Glutamatergic neuron (in vitro differentiated cells): ENCODE measurements around the gene APOC4. TPM values are rescaled to one million over a fixed set of nuclear protein-coding genes. Genes with fewer than 3 reads are reported as not detected.

Experiments used
- DNase-seq: peaks from one replicate; pipeline ENCODE4 v3.0.0; 2022
- H3K27ac Mint-ChIP-seq: one replicate; pipeline ENCODE4 v1.8.0; 2020; ENCODE audit warnings: mild to moderate bottlenecking, mixed read lengths, inconsistent platforms; ENCODE audit not compliant: unreplicated experiment
- H3K27me3 Mint-ChIP-seq: one replicate; pipeline ENCODE4 v1.8.0; 2020; ENCODE audit warnings: mild to moderate bottlenecking, moderate library complexity, mixed read lengths, inconsistent platforms; ENCODE audit not compliant: unreplicated experiment
- H3K36me3 Mint-ChIP-seq: one replicate; pipeline ENCODE4 v1.8.0; 2020; ENCODE audit warnings: mild to moderate bottlenecking, mixed read lengths, inconsistent platforms; ENCODE audit not compliant: unreplicated experiment
- H3K4me1 Mint-ChIP-seq: one replicate; pipeline ENCODE4 v1.8.0; 2020; ENCODE audit warnings: mild to moderate bottlenecking, low read depth, mixed read lengths, inconsistent platforms; ENCODE audit not compliant: unreplicated experiment
- H3K4me3 Mint-ChIP-seq: one replicate; pipeline ENCODE4 v1.8.0; 2020; ENCODE audit warnings: mild to moderate bottlenecking, mixed read lengths, inconsistent platforms; ENCODE audit not compliant: unreplicated experiment
- H3K9me3 Mint-ChIP-seq: one replicate; pipeline ENCODE4 v1.8.0; 2020; ENCODE audit warnings: mild to moderate bottlenecking, moderate library complexity, mixed read lengths, inconsistent platforms; ENCODE audit not compliant: unreplicated experiment
- total RNA-seq: library from RNA; stranded (reverse); fragmentation: NEBNext Ultra II Directional; extraction: Animal tissue kit (Norgen Biotek cat#: 25700); gene quantifications from one replicate; pipeline ENCODE4 v1.2.1, GENCODE V29; 2021; ENCODE audit not compliant: unreplicated experiment
- TF ChIP-seq, protein P1 (sequence below): fragments of 200-600 bp; sonication (generic); IDR thresholded peaks from one replicate; pipeline ENCODE4 v1.5.0; 2021; ENCODE audit not compliant: partially characterized antibody, unreplicated experiment

Gene APOC4
- total RNA-seq, 1 donor from 2014 or later, result not detected

DNA sequence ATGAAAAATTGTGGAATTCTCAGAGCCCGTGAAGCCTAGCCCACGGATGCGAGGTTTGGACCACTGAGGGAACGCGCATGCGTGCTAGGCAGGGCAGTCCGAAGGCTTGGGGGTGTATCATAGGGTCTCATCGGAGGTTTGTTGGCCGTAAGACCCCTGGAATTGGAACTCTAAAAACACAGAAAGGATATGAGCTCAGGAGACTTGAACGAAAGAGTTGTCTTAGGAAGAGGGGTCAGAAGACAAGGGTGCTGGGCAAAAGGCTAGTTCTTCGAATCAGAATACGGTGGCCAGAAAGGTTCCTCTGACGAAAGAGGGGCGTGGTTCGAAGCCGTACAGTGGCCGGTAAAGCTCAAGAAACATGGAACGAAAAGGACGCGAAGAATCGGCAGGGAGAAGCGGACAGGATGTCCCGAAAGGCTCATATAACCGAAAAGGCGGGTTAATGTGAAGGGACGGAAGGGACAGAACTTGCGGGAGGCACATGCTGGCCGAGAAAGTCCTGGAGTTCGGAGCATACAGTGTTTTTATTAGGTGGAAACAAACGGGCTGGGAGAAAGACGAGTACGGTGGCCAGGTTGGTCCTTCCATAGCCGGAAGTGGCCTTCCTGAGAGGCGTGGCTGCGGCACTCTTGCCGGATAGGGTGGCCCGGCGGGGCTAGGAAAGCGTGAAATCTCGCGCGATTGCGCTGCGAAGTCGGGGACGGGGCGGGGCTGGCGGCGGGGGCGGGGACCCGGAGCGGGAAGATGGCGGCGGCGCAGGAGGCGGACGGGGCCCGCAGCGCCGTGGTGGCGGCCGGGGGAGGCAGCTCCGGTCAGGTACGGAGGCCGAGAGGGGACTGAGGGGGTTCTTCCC, 12.8 kb downstream of the APOC4 start, which contains the start of gene CLPTM1:
CLPTM1 (plus strand) TSS at position 732 of the 856 bp plus-strand sequence; CDS start at position 748, 16 bp downstream.
- H3K36me3 Mint-ChIP-seq, result no peaks in the 10 kb centered on the region
- H3K27ac Mint-ChIP-seq, result peak within 1 kb of the TSS; percentile 99
- peaks cover 8% of the 10 kb centered on the region for H3K9me3 Mint-ChIP-seq
- H3K4me1 Mint-ChIP-seq, result peaks cover 25% of the 10 kb centered on the region
- peak within 1 kb of the TSS; percentile 96 for H3K4me3 Mint-ChIP-seq
- peak; percentile 98 for DNase-seq
- peaks cover 9% of the 10 kb centered on the region for H3K27me3 Mint-ChIP-seq
- TF ChIP-seq, protein P1, sequence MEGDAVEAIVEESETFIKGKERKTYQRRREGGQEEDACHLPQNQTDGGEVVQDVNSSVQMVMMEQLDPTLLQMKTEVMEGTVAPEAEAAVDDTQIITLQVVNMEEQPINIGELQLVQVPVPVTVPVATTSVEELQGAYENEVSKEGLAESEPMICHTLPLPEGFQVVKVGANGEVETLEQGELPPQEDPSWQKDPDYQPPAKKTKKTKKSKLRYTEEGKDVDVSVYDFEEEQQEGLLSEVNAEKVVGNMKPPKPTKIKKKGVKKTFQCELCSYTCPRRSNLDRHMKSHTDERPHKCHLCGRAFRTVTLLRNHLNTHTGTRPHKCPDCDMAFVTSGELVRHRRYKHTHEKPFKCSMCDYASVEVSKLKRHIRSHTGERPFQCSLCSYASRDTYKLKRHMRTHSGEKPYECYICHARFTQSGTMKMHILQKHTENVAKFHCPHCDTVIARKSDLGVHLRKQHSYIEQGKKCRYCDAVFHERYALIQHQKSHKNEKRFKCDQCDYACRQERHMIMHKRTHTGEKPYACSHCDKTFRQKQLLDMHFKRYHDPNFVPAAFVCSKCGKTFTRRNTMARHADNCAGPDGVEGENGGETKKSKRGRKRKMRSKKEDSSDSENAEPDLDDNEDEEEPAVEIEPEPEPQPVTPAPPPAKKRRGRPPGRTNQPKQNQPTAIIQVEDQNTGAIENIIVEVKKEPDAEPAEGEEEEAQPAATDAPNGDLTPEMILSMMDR, result no peak

DNA sequence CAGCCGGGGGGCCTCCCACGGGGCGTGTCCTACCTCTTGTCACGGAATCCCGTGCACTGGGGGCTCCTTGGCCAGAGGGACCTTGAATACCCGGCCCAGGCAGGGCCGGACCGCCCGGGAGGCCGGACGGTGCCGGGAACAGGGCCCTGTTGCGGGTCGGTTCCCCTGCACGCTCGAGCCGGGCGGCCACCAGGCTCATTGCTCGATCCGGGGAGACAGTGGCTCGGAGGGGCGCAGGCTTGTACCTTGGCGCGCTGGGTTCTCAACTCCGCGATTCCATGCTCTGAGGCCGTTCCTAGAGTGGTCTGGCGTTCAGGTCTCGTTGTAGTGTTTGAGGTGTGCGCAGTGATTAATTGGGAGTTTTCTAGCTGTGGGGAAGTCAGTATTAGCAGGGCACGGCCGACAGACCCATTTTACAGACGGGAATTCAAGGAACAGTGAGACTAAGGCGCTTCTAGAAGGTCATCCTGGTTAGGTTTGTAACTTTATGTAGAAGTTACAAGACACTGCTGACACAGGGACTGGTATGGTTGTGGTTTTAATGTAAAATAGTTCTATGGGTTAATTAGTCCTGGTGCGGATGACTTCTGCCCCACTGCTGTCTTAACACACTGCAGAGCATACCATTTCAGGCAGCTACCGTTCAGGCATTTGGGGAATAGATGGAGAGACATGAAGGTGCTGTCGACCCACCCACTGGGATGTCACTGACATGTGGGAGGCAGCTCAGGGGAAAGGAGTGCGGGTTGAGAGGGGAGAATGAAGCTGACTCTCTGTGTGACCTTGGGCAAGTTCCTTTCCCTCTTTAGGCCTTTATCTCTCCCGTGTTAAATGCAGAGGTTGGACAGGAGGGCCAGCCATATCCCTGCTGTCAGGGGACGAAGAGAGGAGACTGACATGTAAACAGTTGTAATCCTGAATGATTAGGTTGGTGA, 13.7 kb downstream of the APOC4 start:
- Mint-ChIP-seq H3K9me3 (peaks cover 8% of the 10 kb centered on the region), H3K27me3 (peaks cover 12% of the 10 kb centered on the region), H3K4me1 (peaks cover 22% of the 10 kb centered on the region), H3K4me3 (peak overlapping the region; percentile 93), H3K27ac (peak overlapping the region; percentile 75), H3K36me3 (no peaks in the 10 kb centered on the region)
- TF ChIP-seq, protein P1, result no peak
- no peak for DNase-seq

DNA sequence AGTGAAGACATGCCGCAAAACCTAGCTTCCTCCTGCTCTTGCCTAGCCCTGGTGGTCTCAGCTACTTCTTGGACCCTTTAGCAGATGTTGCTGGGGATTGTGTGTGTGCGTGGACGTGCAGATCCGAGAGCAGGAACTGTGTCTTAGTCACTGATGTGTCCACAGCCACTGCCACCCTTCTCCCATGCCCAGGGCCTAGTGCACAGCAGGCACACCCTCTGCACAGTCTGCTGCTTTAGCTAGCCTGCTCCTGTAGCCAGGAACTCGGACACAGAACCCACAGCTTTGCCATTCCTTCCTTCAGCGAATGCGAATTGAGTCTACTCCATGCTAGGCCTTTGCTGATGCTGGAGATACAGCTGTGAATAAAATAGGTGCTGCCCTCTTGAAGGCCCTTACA, 15.5 kb downstream of the APOC4 start:
- Mint-ChIP-seq H3K9me3 (peaks cover 8% of the 10 kb centered on the region), H3K27me3 (peaks cover 12% of the 10 kb centered on the region), H3K27ac (peak overlapping the region; percentile 43), H3K36me3 (no peaks in the 10 kb centered on the region), H3K4me1 (peaks cover 20% of the 10 kb centered on the region), H3K4me3 (peak overlapping the region; percentile 93)
- DNase-seq, result no peak
- TF ChIP-seq, protein P1, result no peak

DNA sequence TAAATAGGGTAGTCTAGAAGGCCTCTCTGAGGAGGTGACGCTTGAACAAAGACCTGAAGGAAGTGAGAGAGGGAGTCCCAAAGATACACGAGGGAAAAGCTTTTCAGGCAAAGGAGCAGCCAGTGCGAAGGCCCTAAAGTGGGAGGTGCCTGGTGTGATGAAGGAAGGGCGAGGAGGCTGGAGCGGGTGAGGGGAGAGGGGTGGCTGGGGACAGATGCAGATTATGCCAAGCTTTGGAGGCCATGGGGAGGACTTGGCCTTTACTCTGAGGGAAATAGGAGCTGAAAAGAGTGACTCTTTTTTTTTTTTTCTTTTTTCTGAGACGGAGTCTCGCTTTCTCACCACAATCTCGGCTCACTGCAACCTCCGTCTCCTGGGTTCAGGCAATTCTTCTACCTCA, 16.1 kb downstream of the APOC4 start:
- peaks cover 20% of the 10 kb centered on the region for H3K4me1 Mint-ChIP-seq
- TF ChIP-seq, protein P1, result no peak
- H3K27ac Mint-ChIP-seq, result peak overlapping the region; percentile 43
- peaks cover 12% of the 10 kb centered on the region for H3K27me3 Mint-ChIP-seq
- no peaks in the 10 kb centered on the region for H3K36me3 Mint-ChIP-seq
- H3K9me3 Mint-ChIP-seq, result peaks cover 8% of the 10 kb centered on the region
- H3K4me3 Mint-ChIP-seq, result no peak overlapping the region
- no peak for DNase-seq
